Thoracic aorta (tissue), 2 donors: ENCODE data around the gene NACA2. TPM values are rescaled to one million over a fixed set of nuclear protein-coding genes. Genes with fewer than 3 reads are reported as not detected.

Experiments
- ATAC-seq: fragments of 150-250 bp; one replicate; pipeline ENCODE4 v1.8.0; 2017; ENCODE audit warnings: low read depth; ENCODE audit not compliant: insufficient number of reproducible peaks, low FRiP score
- DNase-seq: peaks from one replicate; pipeline ENCODE4 v3.0.0-alpha.2; 2020; ENCODE audit warnings: low spot score
- H3K27ac ChIP-seq, 2 donors: fragments of 200-600 bp; sonication (generic); 1 replicate in 1 of 2; 2 replicates in 1 of 2; pipeline ENCODE4 v1.5.1; 2016; ENCODE audit warnings: mild to moderate bottlenecking in 2 of 2, moderate library complexity in 2 of 2
- H3K27me3 ChIP-seq: fragments of 200-600 bp; sonication (generic); replicated peaks from 2 replicates; pipeline ENCODE4 v1.6.0; 2016; ENCODE audit warnings: mild to moderate bottlenecking; ENCODE audit not compliant: insufficient read depth
- H3K36me3 ChIP-seq: fragments of 200-600 bp; sonication (generic); one replicate; pipeline ENCODE4 v1.5.1; 2016
- H3K4me1 ChIP-seq, 2 donors: fragments of 200-600 bp; sonication (generic); 1 replicate in 1 of 2; 2 replicates in 1 of 2; pipeline versions ENCODE4 v1.5.1 to v1.6.0; 2016; ENCODE audit warnings: low read depth in 2 of 2, mild to moderate bottlenecking in 1 of 2; ENCODE audit not compliant: control insufficient read depth in 1 of 2
- H3K4me3 ChIP-seq: fragments of 200-600 bp; sonication (generic); 2 replicates; pipeline ENCODE4 v1.5.1; 2016; ENCODE audit warnings: mild to moderate bottlenecking
- H3K9me3 ChIP-seq: fragments of 200-600 bp; sonication (generic); 2 replicates; pipeline ENCODE4 v1.5.1; 2016
- total RNA-seq, 2 donors: library from RNA; depleted of rRNA; stranded (reverse); fragments of >200 nt; gene quantifications; one replicate each; pipeline versions ENCODE4 v1.1.0 to v1.2.3, GENCODE V29; 2016
- TF ChIP-seq, protein P1 (sequence below): fragments of 200-600 bp; sonication (generic); IDR thresholded peaks from one replicate; pipeline ENCODE4 v1.5.1; 2019; ENCODE audit warnings: antibody characterized with exemption

Gene NACA2
- total RNA-seq, 2 donors from 2014 or later = not detected

DNA sequence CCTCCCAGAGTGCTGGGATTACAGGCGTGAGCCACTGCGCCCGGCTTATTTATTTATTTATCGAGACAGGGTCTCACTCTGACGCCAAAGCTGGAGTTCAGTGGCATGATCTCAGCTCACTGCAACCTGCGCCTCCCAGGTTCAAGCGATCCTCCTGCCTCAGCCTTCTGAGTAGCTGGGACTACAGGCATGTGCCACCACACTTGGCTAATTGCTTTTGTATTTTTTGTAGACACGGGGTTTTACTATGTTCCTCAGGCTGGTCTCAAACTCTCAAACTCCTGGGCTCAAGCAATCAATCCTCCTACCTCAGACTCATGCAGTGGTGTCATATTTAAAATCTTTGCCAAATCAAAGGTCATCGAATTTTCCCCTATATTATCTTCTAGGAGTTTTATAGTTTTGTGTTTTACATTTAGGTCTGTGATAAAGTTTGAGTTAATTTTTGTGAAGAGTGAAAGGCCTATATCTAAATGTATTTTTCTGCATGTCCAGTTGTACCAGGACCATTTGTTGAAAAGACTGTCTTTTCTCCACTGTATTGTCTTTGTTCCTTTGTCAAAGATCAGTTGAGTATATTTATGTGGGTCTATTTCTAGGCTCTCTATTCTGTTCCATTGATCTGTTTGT lies 47.1 kb downstream of the NACA2 start:
- TF ChIP-seq, protein P1, sequence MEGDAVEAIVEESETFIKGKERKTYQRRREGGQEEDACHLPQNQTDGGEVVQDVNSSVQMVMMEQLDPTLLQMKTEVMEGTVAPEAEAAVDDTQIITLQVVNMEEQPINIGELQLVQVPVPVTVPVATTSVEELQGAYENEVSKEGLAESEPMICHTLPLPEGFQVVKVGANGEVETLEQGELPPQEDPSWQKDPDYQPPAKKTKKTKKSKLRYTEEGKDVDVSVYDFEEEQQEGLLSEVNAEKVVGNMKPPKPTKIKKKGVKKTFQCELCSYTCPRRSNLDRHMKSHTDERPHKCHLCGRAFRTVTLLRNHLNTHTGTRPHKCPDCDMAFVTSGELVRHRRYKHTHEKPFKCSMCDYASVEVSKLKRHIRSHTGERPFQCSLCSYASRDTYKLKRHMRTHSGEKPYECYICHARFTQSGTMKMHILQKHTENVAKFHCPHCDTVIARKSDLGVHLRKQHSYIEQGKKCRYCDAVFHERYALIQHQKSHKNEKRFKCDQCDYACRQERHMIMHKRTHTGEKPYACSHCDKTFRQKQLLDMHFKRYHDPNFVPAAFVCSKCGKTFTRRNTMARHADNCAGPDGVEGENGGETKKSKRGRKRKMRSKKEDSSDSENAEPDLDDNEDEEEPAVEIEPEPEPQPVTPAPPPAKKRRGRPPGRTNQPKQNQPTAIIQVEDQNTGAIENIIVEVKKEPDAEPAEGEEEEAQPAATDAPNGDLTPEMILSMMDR = no peak
- Histone ChIP-seq H3K4me3 (no peak overlapping the region), H3K27ac (no peak overlapping the region), H3K27me3 (no peaks in the 10 kb centered on the region), H3K9me3 (peaks cover 5% of the 10 kb centered on the region), H3K36me3 (no peaks in the 10 kb centered on the region), H3K4me1 (no peaks in the 10 kb centered on the region)
- ATAC-seq (no peak), DNase-seq (no peak)

DNA sequence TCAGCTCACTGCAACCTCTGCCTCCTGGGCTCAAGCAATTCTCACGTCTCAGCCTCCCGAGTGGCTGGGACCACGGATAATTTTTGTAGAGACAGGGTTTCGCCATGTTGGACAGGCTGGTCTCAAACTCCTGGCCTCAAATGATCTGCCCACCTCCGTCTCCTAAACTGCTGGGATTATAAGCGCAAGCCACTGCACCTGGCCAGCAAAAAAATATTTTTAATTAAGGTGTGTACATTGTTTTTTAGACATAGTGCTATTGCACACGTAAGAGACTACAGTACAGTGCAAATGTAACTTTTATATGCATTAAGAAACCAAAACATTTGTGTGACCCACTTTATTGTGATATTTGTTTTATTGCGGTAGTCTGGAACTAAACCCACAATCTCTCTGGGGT lies 49.0 kb downstream of the NACA2 start:
- ATAC-seq (no peak), DNase-seq (no peak)
- Histone ChIP-seq H3K27me3 (no peaks in the 10 kb centered on the region), H3K36me3 (no peaks in the 10 kb centered on the region), H3K27ac (no peak overlapping the region), H3K9me3 (peaks cover 5% of the 10 kb centered on the region), H3K4me1 (no peaks in the 10 kb centered on the region), H3K4me3 (no peak overlapping the region)
- TF ChIP-seq, protein P1 = no peak

DNA sequence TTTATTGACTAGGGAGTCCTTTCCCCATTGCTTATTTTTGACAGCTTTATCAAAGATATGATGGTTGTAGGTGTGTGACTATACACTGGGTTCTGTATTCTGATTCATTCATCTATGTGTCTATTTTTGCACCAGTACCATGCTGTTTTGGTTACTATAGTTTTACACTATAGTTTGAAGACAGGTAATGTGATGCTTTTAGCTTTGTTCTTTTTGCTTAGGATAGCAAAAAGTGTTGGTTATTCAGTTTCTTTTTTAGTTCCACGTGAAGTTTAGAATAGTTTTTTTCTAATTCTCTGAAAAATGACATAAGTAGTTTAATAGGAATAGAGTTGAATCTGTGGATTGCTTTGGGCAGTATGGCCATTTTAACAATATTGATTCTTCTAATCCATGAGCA lies 50.1 kb downstream of the NACA2 start:
- Histone ChIP-seq H3K4me1 (no peaks in the 10 kb centered on the region), H3K4me3 (no peak overlapping the region), H3K27ac (no peak overlapping the region), H3K36me3 (no peaks in the 10 kb centered on the region), H3K9me3 (peaks cover 5% of the 10 kb centered on the region), H3K27me3 (no peaks in the 10 kb centered on the region)
- no peak for ATAC-seq
- TF ChIP-seq, protein P1 = no peak
- no peak for DNase-seq

Other genes with a start within 250 kb of the NACA2 start
- gene TBX2, start 191.4 kb downstream of the NACA2 start, total RNA-seq = 10 to 100 TPM; 35.2 to 49.5 TPM
- gene TBX4, start 138.8 kb downstream of the NACA2 start, total RNA-seq = not detected